ENCODE measurements around the gene ZDHHC11.

- no peak for TF ChIP-seq CTCF (IDR thresholded peaks at IDR 0.05 in 2 of 3, conservative IDR thresholded peaks at IDR 0.05 in 1 of 3; ENCODE audit: borderline replicate concordance in 1 of 3, insufficient read depth in 1 of 3, low read depth in 2 of 3, low read length in 2 of 3)
- TF ChIP-seq REST (IDR thresholded peaks at IDR 0.05; ENCODE audit: low read depth), result no peak
- no peak for TF ChIP-seq CBX3 (IDR thresholded peaks at IDR 0.05; ENCODE audit: low read depth)
- no peak for TF ChIP-seq POLR2AphosphoS5 (IDR thresholded peaks at IDR 0.05; ENCODE audit: low read depth, low read length)
- TF ChIP-seq POLR2A (IDR thresholded peaks at IDR 0.05; ENCODE audit: borderline replicate concordance, extremely low read depth, insufficient read depth, insufficient read length), result no peak
- TF ChIP-seq ATF3 (IDR thresholded peaks at IDR 0.05), result no peak
- no peak for TF ChIP-seq ZNF274 (IDR thresholded peaks at IDR 0.05; ENCODE audit: low read depth, low read length)
Measured at GRCh38 chr5:850511-851006, at the start of gene ZDHHC11.
